Ureter (tissue), 1 donor: ENCODE results near the gene ICE1. TPM values are rescaled to one million over a fixed set of nuclear protein-coding genes. Genes with fewer than 3 reads are reported as not detected.

Source experiments
- DNase-seq: peaks from one replicate; pipeline ENCODE4 v3.0.0-alpha.2; 2020; ENCODE audit warnings: low spot score
- total RNA-seq: library from RNA; stranded (reverse); gene quantifications from one replicate; pipeline ENCODE4 v1.2.4, GENCODE V29; 2023
- donor health status: DM: yes; HTN: yes; CAD: no.

ICE1 gene
- total RNA-seq, 1 donor from 2014 or later, result 33.2 TPM

- no peak for DNase-seq
Observed at GRCh38 chr5:5537426-5537825, 114.9 kb downstream of the ICE1 start.

GRCh38 chr5:5539590-5539989, 117.1 kb downstream of the ICE1 start:
- no peak for DNase-seq
